Esophagus (tissue), 2 donors: ENCODE data around the gene DDX42. TPM values are rescaled to one million over a fixed set of nuclear protein-coding genes. Genes with fewer than 3 reads are reported as not detected.

Experiments
- H3K27ac ChIP-seq, 2 donors: one replicate each; pipeline ENCODE4 v1.5.1; 2013; ENCODE audit warnings: low read depth in 2 of 2, mild to moderate bottlenecking in 2 of 2, inconsistent platforms in 1 of 2, low read length in 1 of 2, moderate library complexity in 1 of 2
- H3K27me3 ChIP-seq, 2 donors: one replicate each; pipeline ENCODE4 v1.6.1; 2013; ENCODE audit warnings: low read length in 2 of 2, control low read depth in 1 of 2, mild to moderate bottlenecking in 1 of 2; ENCODE audit not compliant: insufficient read depth in 2 of 2, control insufficient read depth in 1 of 2
- H3K36me3 ChIP-seq, 2 donors: one replicate each; pipeline ENCODE4 v1.6.1; 2013; ENCODE audit warnings: low read length in 1 of 2; ENCODE audit not compliant: control insufficient read depth in 2 of 2, insufficient read depth in 2 of 2
- H3K4me1 ChIP-seq, 2 donors: one replicate each; pipeline ENCODE4 v1.6.1; 2013; ENCODE audit warnings: low read length in 1 of 2; ENCODE audit not compliant: control insufficient read depth in 2 of 2, insufficient read depth in 2 of 2
- H3K4me3 ChIP-seq, 2 donors: one replicate each; pipeline ENCODE4 v1.5.1; 2013; ENCODE audit warnings: low read length in 2 of 2, mild to moderate bottlenecking in 2 of 2, low read depth in 1 of 2, moderate library complexity in 1 of 2
- H3K9me3 ChIP-seq, 2 donors: one replicate each; pipeline ENCODE4 v1.6.1; 2013; ENCODE audit warnings: mild to moderate bottlenecking in 2 of 2, low read depth in 1 of 2, low read length in 1 of 2, moderate library complexity in 1 of 2; ENCODE audit not compliant: control insufficient read depth in 2 of 2, insufficient read depth in 1 of 2
- WGBS, 2 donors: extraction: QIAGEN DNeasy Blood & Tissue Kit; methylation state at CpG; one replicate each; pipeline ENCODE4 v1.1.7; 2013; 5-methylcytosine and 5-hydroxymethylcytosine counted together
- polyA plus RNA-seq, 2 donors: library from polyadenylated mRNA; stranded (reverse); fragments of 200-250 nt; gene quantifications; one replicate each; pipeline ENCODE4 v1.2.3, GENCODE V29; 2013
- donor health status: healthy with polysubstance abuse.
- donor health status: Bipolar disorder and iron deficiency.

Gene DDX42
- 10 to 100 TPM; 48.7 to 69.6 TPM for polyA plus RNA-seq

GRCh38 chr17:63774141-63774968 lies at the start of gene DDX42:
TSS of gene DDX42 (plus strand) at chr17:63774170. CDS start at chr17:63787050, 12,880 bp downstream.
- Histone ChIP-seq H3K27me3 (no peaks in the 10 kb centered on the region), H3K4me1 (peaks cover 0 to 2% of the 10 kb centered on the region in 2 donors), H3K4me3 (peak within 1 kb of the TSS; percentile 89), H3K9me3 (no peaks in the 10 kb centered on the region), H3K36me3 (peaks cover 0 to 2% of the 10 kb centered on the region in 2 donors), H3K27ac (peak within 1 kb of the TSS; percentile 98 to 99)
- WGBS, 2 donors: 0 to 1% methylated on average over 57 to 64 of the region's 67 CpGs

GRCh38 chr17:63735691-63736090 lies 38.3 kb upstream of the DDX42 start:
- no peaks in the 10 kb centered on the region for H3K4me1 ChIP-seq
- H3K4me3 ChIP-seq: no peak overlapping the region
- H3K27ac ChIP-seq: no peak overlapping the region
- H3K36me3 ChIP-seq: no peaks in the 10 kb centered on the region
- H3K9me3 ChIP-seq: no peaks in the 10 kb centered on the region
- 94 to 95% methylated on average over 8 of the region's 8 CpGs for WGBS, 2 donors
- no peaks in the 10 kb centered on the region for H3K27me3 ChIP-seq

GRCh38 chr17:63740464-63741142 lies 33.4 kb upstream of the DDX42 start:
- peaks cover 0 to 2% of the 10 kb centered on the region in 2 donors for H3K36me3 ChIP-seq
- 29 to 30% methylated on average over 12 of the region's 12 CpGs for WGBS, 2 donors

GRCh38 chr17:63741143-63741407 lies 32.9 kb upstream of the DDX42 start:
- 0% methylated on average over 14 of the region's 14 CpGs for WGBS, 2 donors
- Histone ChIP-seq H3K27ac (peak overlapping the region; percentile 91 to 96), H3K4me1 (no peaks in the 10 kb centered on the region), H3K27me3 (no peaks in the 10 kb centered on the region), H3K9me3 (no peaks in the 10 kb centered on the region), H3K36me3 (peaks cover 0 to 4% of the 10 kb centered on the region in 2 donors), H3K4me3 (peak overlapping the region; percentile 74 to 84)

More at GRCh38 chr17:63740464-63741142, 33.4 kb upstream of the DDX42 start:
- Histone ChIP-seq H3K4me1 (no peaks in the 10 kb centered on the region), H3K9me3 (no peaks in the 10 kb centered on the region), H3K27me3 (no peaks in the 10 kb centered on the region), H3K27ac (peak overlapping the region; percentile 91 to 96), H3K4me3 (peak overlapping the region; percentile 74 to 84)

- peak within 1 kb of the TSS; percentile 91 to 96 for H3K27ac ChIP-seq
- H3K27me3 ChIP-seq: no peaks in the 10 kb centered on the region
- H3K4me3 ChIP-seq: peak within 1 kb of the TSS; percentile 74 to 84
- WGBS, 2 donors: 0% methylated on average over 61 of the region's 61 CpGs
- H3K9me3 ChIP-seq: no peaks in the 10 kb centered on the region
- H3K4me1 ChIP-seq: no peaks in the 10 kb centered on the region
- H3K36me3 ChIP-seq: peaks cover 0 to 4% of the 10 kb centered on the region in 2 donors
These were observed 32.4 kb upstream of the DDX42 start, which contains the start of gene STRADA for GRCh38 chr17:63741408-63742173. TSS of gene STRADA (minus strand) at chr17:63741799. CDS start at chr17:63728369, 13,430 bp downstream.

- Histone ChIP-seq H3K27ac (no peak overlapping the region), H3K36me3 (peaks cover 5 to 15% of the 10 kb centered on the region in 2 donors), H3K4me3 (no peak overlapping the region), H3K4me1 (no peaks in the 10 kb centered on the region), H3K27me3 (no peaks in the 10 kb centered on the region), H3K9me3 (no peaks in the 10 kb centered on the region)
- WGBS, 2 donors: 61 to 71% methylated on average over 8 of the region's 8 CpGs
These were observed 22.2 kb upstream of the DDX42 start for GRCh38 chr17:63751806-63752205.

- Histone ChIP-seq H3K27me3 (no peaks in the 10 kb centered on the region), H3K4me1 (no peaks in the 10 kb centered on the region), H3K27ac (no peak overlapping the region), H3K9me3 (no peaks in the 10 kb centered on the region), H3K36me3 (peaks cover 5 to 15% of the 10 kb centered on the region in 2 donors), H3K4me3 (no peak overlapping the region)
- WGBS, 2 donors: 74 to 93% methylated on average over 1 of the region's 1 CpG
These were observed 21.3 kb upstream of the DDX42 start for GRCh38 chr17:63752707-63753106.

- Histone ChIP-seq H3K27me3 (no peaks in the 10 kb centered on the region), H3K4me1 (no peaks in the 10 kb centered on the region), H3K4me3 (no peak overlapping the region), H3K9me3 (no peaks in the 10 kb centered on the region), H3K36me3 (peaks cover 5 to 15% of the 10 kb centered on the region in 2 donors), H3K27ac (no peak overlapping the region)
- 88 to 89% methylated on average over 1 of the region's 1 CpG for WGBS, 2 donors
These were observed 20.8 kb upstream of the DDX42 start for GRCh38 chr17:63753215-63753614.

GRCh38 chr17:63754046-63754445 lies 19.9 kb upstream of the DDX42 start:
- WGBS, 2 donors: 93 to 96% methylated on average over 3 of the region's 3 CpGs
- peaks cover 5 to 15% of the 10 kb centered on the region in 2 donors for H3K36me3 ChIP-seq
- no peak overlapping the region for H3K4me3 ChIP-seq
- H3K27me3 ChIP-seq: no peaks in the 10 kb centered on the region
- no peaks in the 10 kb centered on the region for H3K9me3 ChIP-seq
- H3K27ac ChIP-seq: no peak overlapping the region
- no peaks in the 10 kb centered on the region for H3K4me1 ChIP-seq
